CD14-positive monocyte (primary cell): ENCODE results near the gene ZNF28. TPM values are rescaled to one million over a fixed set of nuclear protein-coding genes. Genes with fewer than 3 reads are reported as not detected.
"Not testable (repeated sequence)": the region's sequence is repeated elsewhere in the genome, so short reads cannot be mapped to it uniquely, and the experiment has no call there.

Experiments used
- DNase-seq, 3 donors: peaks; one replicate each; pipeline ENCODE4 v3.0.0-alpha.2; 2011 to 2022
- H2AFZ ChIP-seq: 2 replicates; pipeline ENCODE4 v1.6.0; 2012; ENCODE audit warnings: mild to moderate bottlenecking, low read depth, low read length, inconsistent platforms; ENCODE audit not compliant: insufficient read depth, poor library complexity, severe bottlenecking
- H3K27ac ChIP-seq, 2 donors: 1 replicate in 1 of 2; 2 replicates in 1 of 2; pipeline ENCODE4 v1.5.1; 2012 to 2013; ENCODE audit warnings: low read length in 2 of 2, control low read depth in 1 of 2, inconsistent platforms in 1 of 2, low read depth in 1 of 2, mild to moderate bottlenecking in 1 of 2
- H3K27me3 ChIP-seq, 2 donors: one replicate each; pipeline versions ENCODE4 v1.6.0 to v1.6.1; 2011 to 2013; ENCODE audit warnings: low read length in 2 of 2; ENCODE audit not compliant: control insufficient read depth in 2 of 2, insufficient read depth in 2 of 2
- H3K36me3 ChIP-seq, 2 donors: replicated peaks in 1 of 2; 1 replicate in 1 of 2; 2 replicates in 1 of 2; pipeline versions ENCODE4 v1.5.1 to v1.6.1; 2012 to 2013; ENCODE audit warnings: low read length in 2 of 2, control low read depth in 1 of 2, inconsistent platforms in 1 of 2, mild to moderate bottlenecking in 1 of 2; ENCODE audit not compliant: insufficient read depth in 2 of 2, control insufficient read depth in 1 of 2
- H3K4me1 ChIP-seq, 2 donors: 1 replicate in 1 of 2; 2 replicates in 1 of 2; pipeline versions ENCODE4 v1.5.1 to v1.6.1; 2012 to 2013; ENCODE audit warnings: low read length in 2 of 2, control low read depth in 1 of 2, inconsistent platforms in 1 of 2, mild to moderate bottlenecking in 1 of 2, moderate library complexity in 1 of 2; ENCODE audit not compliant: insufficient read depth in 2 of 2, control insufficient read depth in 1 of 2
- H3K4me2 ChIP-seq: replicated peaks from 2 replicates; pipeline ENCODE3; 2012; ENCODE audit warnings: low read length, moderate library complexity, mild to moderate bottlenecking; ENCODE audit not compliant: poor library complexity, severe bottlenecking; ENCODE audit errors: extremely low read depth
- H3K4me3 ChIP-seq, 3 experiments: fragments of 200-600 bp in 1 of 3; sonication (generic) in 1 of 3; replicated peaks in 1 of 3; 1 replicate in 2 of 3; 2 replicates in 1 of 3; pipeline ENCODE4 v1.5.1; 2011 to 2013; ENCODE audit warnings: low read length in 3 of 3, mild to moderate bottlenecking in 3 of 3, control low read depth in 2 of 3, low read depth in 2 of 3, inconsistent platforms in 1 of 3, moderate library complexity in 1 of 3
- H3K79me2 ChIP-seq: 2 replicates; pipeline ENCODE4 v1.6.0; 2012; ENCODE audit warnings: mild to moderate bottlenecking, control low read depth, inconsistent platforms, low read length, moderate library complexity; ENCODE audit not compliant: insufficient read depth
- H3K9ac ChIP-seq: 2 replicates; pipeline ENCODE4 v1.6.0; 2017; ENCODE audit warnings: low read length, mild to moderate bottlenecking; ENCODE audit not compliant: insufficient read depth, poor library complexity, severe bottlenecking
- H3K9me3 ChIP-seq, 2 donors: replicated peaks in 1 of 2; 1 replicate in 1 of 2; 2 replicates in 1 of 2; pipeline versions ENCODE4 v1.5.1 to v1.6.1; 2012 to 2013; ENCODE audit warnings: low read length in 2 of 2, control low read depth in 1 of 2; ENCODE audit not compliant: control insufficient read depth in 1 of 2, insufficient read depth in 1 of 2
- H4K20me1 ChIP-seq: 2 replicates; pipeline ENCODE4 v1.6.0; 2012; ENCODE audit warnings: mild to moderate bottlenecking, low read length, control low read depth, moderate library complexity; ENCODE audit not compliant: insufficient read depth
- H3K27ac Mint-ChIP-seq, 7 donors: one replicate each; pipeline ENCODE4 v1.8.0; 2020; ENCODE audit warnings: mild to moderate bottlenecking in 7 of 7, mixed read lengths in 7 of 7, moderate library complexity in 6 of 7, inconsistent platforms in 2 of 7
- H3K27me3 Mint-ChIP-seq, 3 donors: one replicate each; pipeline ENCODE4 v1.8.0; 2021 to 2022; ENCODE audit warnings: low read depth in 3 of 3, mild to moderate bottlenecking in 3 of 3, mixed read lengths in 3 of 3, moderate library complexity in 3 of 3, inconsistent platforms in 1 of 3
- H3K36me3 Mint-ChIP-seq, 2 donors: one replicate each; pipeline ENCODE4 v1.8.0; 2020; ENCODE audit warnings: mixed read lengths in 2 of 2, inconsistent platforms in 1 of 2, mild to moderate bottlenecking in 1 of 2
- H3K4me1 Mint-ChIP-seq: one replicate; pipeline ENCODE4 v1.8.0; 2020; ENCODE audit warnings: mild to moderate bottlenecking, mixed read lengths
- H3K4me3 Mint-ChIP-seq, 2 donors: one replicate each; pipeline ENCODE4 v1.8.0; 2020; ENCODE audit warnings: mild to moderate bottlenecking in 2 of 2, mixed read lengths in 2 of 2, moderate library complexity in 1 of 2
- H3K9me3 Mint-ChIP-seq, 7 donors: one replicate each; pipeline ENCODE4 v1.8.0; 2020 to 2022; ENCODE audit warnings: mixed read lengths in 7 of 7, mild to moderate bottlenecking in 6 of 7, moderate library complexity in 6 of 7, inconsistent platforms in 2 of 7
- CTCF ChIP-seq: fragments of 200-600 bp; IDR thresholded peaks from one replicate; pipeline ENCODE4 v1.8.0; 2022; ENCODE audit warnings: antibody characterized with exemption, mild to moderate bottlenecking
- WGBS: methylation state at CpG from one replicate; pipeline ENCODE4 v1.1.5; 2013; ENCODE audit warnings: missing lambda C conversion rate; ENCODE audit not compliant: insufficient coverage; 5-methylcytosine and 5-hydroxymethylcytosine counted together
- intact Hi-C, 2 donors: fragments of 100-400 bp; cut with micrococcal nuclease; formaldehyde crosslinking; loops; one replicate each; pipeline versions ENCODE4 v1.15.0 to v1.15.1; 2023
- polyA plus RNA-seq, 3 donors: library from polyadenylated mRNA; depleted of rRNA in 1 of 3; unstranded in 2 of 3; stranded (reverse) in 1 of 3; fragments of 300-500 nt in 2 of 3; fragments of >200 nt in 1 of 3; fragmentation: Illumina TruSeq in 2 of 3; gene quantifications; 1 replicate in 2 of 3; 2 replicates in 1 of 3; pipeline ENCODE4 v1.2.3, GENCODE V29; 2012 to 2021

ZNF28 gene
- polyA plus RNA-seq, 3 donors = 2.4 to 21.2 (median 15.0) TPM

GRCh38 chr19:52823676-52824075 is 2.2 kb upstream of the ZNF28 start:
- Histone ChIP-seq H3K36me3 (no peaks in the 10 kb centered on the region), H2AFZ (no peak overlapping the region), H3K4me3 (no peak overlapping the region), H3K9ac (no peak overlapping the region), H3K27ac (no peak overlapping the region), H4K20me1 (no peaks in the 10 kb centered on the region), H3K79me2 (peaks cover 7% of the 10 kb centered on the region), H3K9me3 (peaks cover 55 to 56% of the 10 kb centered on the region in 2 donors), H3K27me3 (no peaks in the 10 kb centered on the region), H3K4me1 (peaks cover 7 to 9% of the 10 kb centered on the region in 2 donors), H3K4me2 (no peak overlapping the region)
- Mint-ChIP-seq H3K27ac (no peak overlapping the region), H3K4me1 (peaks cover 8% of the 10 kb centered on the region), H3K27me3 (peaks cover 2 to 3% (median 2%) of the 10 kb centered on the region in 3 donors), H3K36me3 (peaks cover 3 to 10% of the 10 kb centered on the region in 2 donors), H3K9me3 (peaks cover 27 to 76% (median 66%) of the 10 kb centered on the region in 7 donors), H3K4me3 (no peak overlapping the region)
- 93% methylated on average over 3 of the region's 12 CpGs for WGBS
- TF ChIP-seq CTCF = no peak
- no peak for DNase-seq
- intact Hi-C loops = loop anchor here in 1 of 2 donors (5.0 kb wide), 1 partner anchor 34 kb away; the partner anchor contains the start of gene ZNF468

- H3K27ac Mint-ChIP-seq = peak overlapping the region in 6 of 7 donors; percentile 84 to 93 (median 90)
- not testable (repeated sequence) for H3K4me1 ChIP-seq, H3K27me3 ChIP-seq, H3K4me1 Mint-ChIP-seq, H4K20me1 ChIP-seq, H3K79me2 ChIP-seq, H3K27me3 Mint-ChIP-seq
- Histone ChIP-seq H3K4me2 (peak overlapping the region; percentile 78), H3K9me3 (peaks cover 42 to 56% of the 10 kb centered on the region in 2 donors), H2AFZ (peak overlapping the region; percentile 78), H3K27ac (peak overlapping the region in 1 of 2 donors; percentile 72), H3K36me3 (peaks cover 21 to 29% of the 10 kb centered on the region in 2 donors), H3K4me3 (peak overlapping the region; percentile 63 to 80 (median 79)), H3K9ac (peak overlapping the region; percentile 65)
- H3K4me3 Mint-ChIP-seq = peak overlapping the region; percentile 86 to 98
- peaks cover 25 to 39% of the 10 kb centered on the region in 2 donors for H3K36me3 Mint-ChIP-seq
- intact Hi-C loops = loop anchor here in 1 of 2 donors (5.0 kb wide), 1 partner anchor 37 kb away; the partner anchor contains the start of gene ZNF468
- peaks cover 22 to 77% (median 68%) of the 10 kb centered on the region in 7 donors for H3K9me3 Mint-ChIP-seq
- DNase-seq = peak in 2 of 3 donors; percentile 1 to 3
- WGBS = 1% methylated on average over 12 of the region's 19 CpGs
Observed at GRCh38 chr19:52820472-52821203, 795 bp downstream of the ZNF28 start.
